RWPE1 (cell line): Measurements from ENCODE around the gene ZNF19.
A peak's percentile ranks its signal among the peaks of the same experiment; 100 is the strongest.

Experiments
- CTCF ChIA-PET: fragments of 350-600 bp; sonication (Branson Sonifier 250); formaldehyde crosslinking; extraction: SDS; loops from one replicate; lab custom pipeline; 2021; lab: Yijun Ruan, JAX
- POLR2A ChIA-PET: fragments of 400-600 bp; formaldehyde crosslinking; extraction: SDS; loops from one replicate; lab custom pipeline; 2020; ENCODE audit warnings: antibody characterized with exemption; ENCODE audit not compliant: low non-redundant PET; lab: Yijun Ruan, JAX
- DNase-seq: peaks from one replicate; pipeline ENCODE4 v3.0.0; 2012; ENCODE audit warnings: low spot score
- H3K27ac ChIP-seq: fragments of 450-650 bp; 2 replicates; pipeline ENCODE4 v1.5.1; 2017
- CTCF ChIP-seq: fragments of 450-650 bp; conservative IDR thresholded peaks from 2 replicates; pipeline ENCODE4 v1.5.1; 2017; ENCODE audit warnings: low read depth, mild to moderate bottlenecking

Gene ZNF19

DNA sequence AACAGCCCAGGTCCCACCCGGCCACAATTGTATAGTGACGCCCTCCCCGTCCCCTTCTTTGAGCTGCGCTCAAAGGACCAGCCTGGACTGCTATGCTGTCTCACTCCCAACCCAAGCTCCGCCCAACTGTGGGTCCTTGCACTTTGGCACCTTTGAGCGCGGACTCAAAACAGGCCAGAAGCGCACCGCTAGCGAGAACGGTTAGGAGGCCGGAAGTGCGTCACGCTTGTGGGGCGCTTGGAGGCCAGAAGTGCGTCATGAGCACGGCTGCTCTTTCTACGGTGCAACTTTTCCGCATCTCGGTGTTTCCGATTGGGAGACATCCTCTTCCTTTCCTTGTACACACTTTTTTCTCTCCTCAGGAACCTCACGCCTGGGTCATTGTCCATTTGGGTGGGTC, at the start of gene ZNF19:
Gene ZNF19, minus strand, starts transcription at position 203 of the 400 bp plus-strand sequence. CDS start 7,210 bp downstream, outside the sequence.
- H3K27ac ChIP-seq: no peak within 1 kb of the TSS
- no peak for DNase-seq
- no peak for TF ChIP-seq CTCF
- POLR2A ChIA-PET: no interaction called here
- CTCF ChIA-PET: no interaction called here

DNA sequence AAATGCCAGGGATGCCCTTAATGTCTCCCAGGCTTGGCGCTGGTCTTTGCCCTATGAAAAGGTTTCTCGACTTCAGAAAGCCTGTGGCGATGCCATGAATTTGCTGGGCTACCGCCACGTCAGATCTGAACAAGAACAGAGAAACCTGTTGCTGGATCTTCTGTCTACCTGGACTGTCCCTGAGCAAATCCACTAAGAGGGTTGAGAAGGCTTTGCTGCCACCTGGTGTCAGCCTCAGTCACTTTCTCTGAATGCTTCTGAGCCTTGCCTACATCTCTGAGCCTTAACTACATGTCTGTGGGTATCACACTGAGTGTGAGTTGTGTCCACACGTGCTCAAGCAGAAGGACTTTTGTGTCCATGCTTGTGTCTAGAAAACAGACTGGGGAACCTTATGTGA, 48.5 kb upstream of the ZNF19 start:
- POLR2A ChIA-PET: no interaction called here
- DNase-seq: peak; percentile 58
- peak; percentile 31; the same call in 1 of the 2 replicates for TF ChIP-seq CTCF
- CTCF ChIA-PET: interaction anchor here (0.7 to 1.4 kb wide), 2 partner anchors 35 to 74 kb away, joined by 4 to 5 read pairs; no protein-coding TSS in a partner anchor
- H3K27ac ChIP-seq: no peak overlapping the region

GRCh38 chr16:71536752-71537499, 47.8 kb upstream of the ZNF19 start:
- POLR2A ChIA-PET: no interaction called here
- no peak for TF ChIP-seq CTCF
- CTCF ChIA-PET: interaction anchor here (0.5 to 1.6 kb wide), 2 partner anchors 38 to 74 kb away, joined by 3 to 6 read pairs; no protein-coding TSS in a partner anchor
- DNase-seq: no peak
- no peak overlapping the region for H3K27ac ChIP-seq

- CTCF ChIA-PET: no interaction called here
- no peak for TF ChIP-seq CTCF
- no peak for DNase-seq
- POLR2A ChIA-PET: no interaction called here
- no peak overlapping the region for H3K27ac ChIP-seq
Observed at GRCh38 chr16:71532366-71532765, 43.2 kb upstream of the ZNF19 start.

DNA sequence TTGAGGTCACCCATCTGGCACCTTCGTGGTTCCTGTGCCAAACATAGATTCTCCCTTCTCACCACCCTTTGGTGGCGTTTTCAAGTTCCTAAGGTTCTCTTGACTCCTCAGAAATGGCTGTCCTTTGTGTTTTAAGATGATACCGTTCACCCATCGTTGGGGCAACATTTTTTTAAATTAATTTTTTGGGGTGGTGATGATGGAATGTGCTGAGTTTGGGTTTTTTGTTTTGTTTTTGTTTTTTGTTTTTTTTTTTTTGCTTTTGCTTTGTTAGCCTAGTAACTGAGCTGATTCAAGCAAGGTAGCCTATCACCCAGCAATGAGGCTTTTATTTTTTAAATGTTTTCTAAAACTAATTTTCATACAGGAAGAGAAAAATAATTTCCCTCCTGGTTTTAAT, 39.7 kb upstream of the ZNF19 start:
- POLR2A ChIA-PET: interaction anchor here (0.6 kb wide), 1 partner anchor 30 kb away, joined by 4 read pairs; no protein-coding TSS in a partner anchor
- no peak for DNase-seq
- CTCF ChIA-PET: no interaction called here
- TF ChIP-seq CTCF: no peak
- H3K27ac ChIP-seq: no peak overlapping the region

GRCh38 chr16:71528257-71528656, 39.1 kb upstream of the ZNF19 start:
- no peak for TF ChIP-seq CTCF
- POLR2A ChIA-PET: interaction anchor here (0.6 kb wide), 1 partner anchor 30 kb away, joined by 4 read pairs; no protein-coding TSS in a partner anchor
- no peak overlapping the region for H3K27ac ChIP-seq
- DNase-seq: no peak
- CTCF ChIA-PET: interaction anchor here (0.7 kb wide), 1 partner anchor 336 kb away, joined by 3 read pairs; no protein-coding TSS in a partner anchor
